ENCODE data around the gene INO80B.
"Not testable (repeated sequence)": the region's sequence is repeated elsewhere in the genome, so short reads cannot be mapped to it uniquely, and the experiment has no call there.

Gene INO80B

DNA sequence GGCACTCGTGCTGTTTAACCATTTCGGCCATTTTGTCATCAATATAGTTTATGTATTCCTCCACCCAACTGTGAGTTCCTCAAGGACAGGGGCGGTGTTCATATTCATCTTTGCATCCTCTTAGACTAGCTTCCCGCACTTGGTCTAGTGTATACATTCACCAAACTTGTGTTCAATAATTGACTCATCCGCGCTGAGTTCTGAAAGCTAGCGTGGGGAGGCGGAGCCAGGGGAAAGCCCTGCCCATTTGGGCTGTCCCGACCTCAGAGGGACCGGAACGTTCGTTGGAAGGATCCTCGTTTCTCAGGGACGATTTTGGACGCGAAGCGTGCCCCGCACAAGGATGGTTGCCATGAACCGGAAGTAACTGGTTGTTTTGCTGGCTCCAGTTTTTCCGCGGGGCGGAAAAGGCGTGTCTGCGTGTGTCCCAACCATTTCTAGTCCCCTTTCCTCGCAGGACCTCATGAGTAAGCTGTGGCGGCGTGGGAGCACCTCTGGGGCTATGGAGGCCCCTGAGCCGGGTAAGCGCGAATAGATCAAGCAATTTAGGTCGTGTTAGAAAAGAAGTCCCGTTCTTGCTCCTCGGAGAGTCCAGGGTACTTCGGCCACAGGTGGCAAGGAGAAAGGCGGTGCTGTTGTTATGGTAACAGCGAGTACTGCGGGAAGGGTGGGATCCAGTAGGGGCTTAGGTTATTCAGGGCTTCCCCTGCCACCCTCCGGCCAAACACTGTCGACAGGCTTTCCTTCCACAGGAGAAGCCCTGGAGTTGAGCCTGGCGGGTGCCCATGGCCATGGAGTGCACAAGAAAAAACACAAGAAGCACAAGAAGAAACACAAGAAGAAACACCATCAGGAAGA is at the start of gene INO80B:
INO80B (plus strand) TSS at position 434 of the 858 bp plus-strand sequence; CDS start at position 464, 30 bp downstream.
- DNase-seq (ENCODE audit: low read depth), result peak; percentile 97

DNA sequence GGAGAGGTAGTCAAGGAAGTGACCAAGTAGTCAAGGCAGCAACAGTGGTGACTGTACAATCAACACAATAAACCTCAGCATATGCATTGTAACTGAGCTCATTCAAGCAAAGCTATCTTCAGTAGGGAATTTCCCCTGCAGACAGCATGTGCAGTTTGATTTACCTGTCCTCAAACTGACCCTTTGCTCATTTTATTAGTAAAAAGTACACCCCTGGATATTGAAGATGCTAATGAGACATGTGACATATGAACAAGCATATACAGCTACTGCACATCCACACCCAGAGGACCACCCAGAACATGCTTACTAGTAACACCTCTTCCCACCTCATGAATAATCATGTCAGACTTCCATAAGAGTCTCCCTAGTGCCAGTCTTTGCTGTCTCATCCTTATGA is 48.9 kb upstream of the INO80B start:
- no peak for DNase-seq (ENCODE audit: low read depth)

DNA sequence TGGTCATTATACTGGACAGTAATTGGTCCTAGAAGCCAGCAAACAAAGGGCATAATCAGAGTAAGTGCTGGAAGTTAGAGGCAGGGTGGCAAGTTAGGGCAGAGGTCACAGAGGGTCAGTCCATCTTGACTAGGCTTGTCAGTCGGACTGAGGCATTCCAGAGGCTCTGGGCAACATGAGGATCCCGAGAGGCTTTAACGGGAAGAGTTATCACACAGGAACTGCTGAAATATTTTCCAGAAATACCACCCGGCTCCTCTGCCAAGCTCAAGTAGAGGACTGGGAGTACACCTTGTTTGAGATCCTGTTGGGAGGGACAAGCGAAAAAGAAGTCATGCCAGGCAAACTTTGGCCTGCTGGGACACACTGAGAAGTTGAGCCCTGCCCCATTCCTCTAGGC is 47.2 kb upstream of the INO80B start:
- no peak for DNase-seq (ENCODE audit: low read depth)

DNA sequence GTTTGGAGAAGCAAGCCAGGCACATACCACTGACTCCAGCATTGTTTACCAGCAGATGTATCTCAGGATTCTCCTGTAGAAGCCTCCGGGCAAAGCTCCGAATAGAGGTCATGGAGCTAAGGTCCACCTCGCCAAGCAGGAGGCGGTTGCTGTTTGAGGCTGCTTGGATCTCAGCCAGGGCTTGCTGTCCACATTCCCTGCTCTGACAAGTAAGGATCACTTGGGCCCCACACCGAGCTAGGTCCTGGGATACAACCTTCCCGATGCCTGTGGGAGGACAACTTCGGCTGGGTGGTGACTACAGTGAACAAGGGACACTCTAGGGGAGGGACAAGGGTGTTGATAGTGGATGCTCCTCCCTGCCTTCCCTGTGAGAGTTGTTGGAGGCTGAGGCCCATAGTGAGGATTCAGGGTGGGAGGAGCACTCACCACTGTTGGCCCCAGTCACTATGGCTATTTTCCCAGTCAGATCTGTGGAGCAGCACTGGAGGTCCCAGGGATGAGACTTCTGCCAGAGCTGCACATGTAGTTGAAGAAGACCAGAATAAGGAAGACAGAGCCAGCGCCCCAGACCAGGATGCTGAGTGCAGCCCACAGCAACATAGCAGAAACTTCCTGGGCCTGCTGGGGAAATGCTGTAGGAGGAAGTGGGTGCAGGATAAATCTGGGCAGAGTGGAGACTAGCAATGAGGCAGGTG is 41.7 kb upstream of the INO80B start:
- no peak for DNase-seq (ENCODE audit: low read depth)

DNA sequence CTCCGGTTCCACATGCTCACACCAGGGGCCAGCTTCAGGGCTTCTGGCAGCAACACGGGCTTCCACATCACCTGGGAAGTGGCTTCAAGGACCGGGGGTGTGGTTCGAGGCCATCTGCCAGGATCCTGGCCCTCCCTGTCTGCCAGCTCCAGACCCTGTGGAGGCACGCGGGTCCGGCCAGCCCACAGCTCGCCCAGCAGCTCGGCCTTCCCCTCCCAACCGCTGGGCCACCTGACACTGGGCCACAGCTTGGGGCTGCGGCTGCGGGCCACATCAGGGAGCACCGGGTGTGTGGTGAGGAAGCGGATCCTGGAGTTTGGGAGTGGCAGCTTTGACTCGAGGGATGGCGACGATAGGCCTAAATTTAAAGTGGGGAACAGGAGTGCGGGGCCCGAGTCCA is 40.4 kb upstream of the INO80B start:
- DNase-seq (ENCODE audit: low read depth), result no peak

DNA sequence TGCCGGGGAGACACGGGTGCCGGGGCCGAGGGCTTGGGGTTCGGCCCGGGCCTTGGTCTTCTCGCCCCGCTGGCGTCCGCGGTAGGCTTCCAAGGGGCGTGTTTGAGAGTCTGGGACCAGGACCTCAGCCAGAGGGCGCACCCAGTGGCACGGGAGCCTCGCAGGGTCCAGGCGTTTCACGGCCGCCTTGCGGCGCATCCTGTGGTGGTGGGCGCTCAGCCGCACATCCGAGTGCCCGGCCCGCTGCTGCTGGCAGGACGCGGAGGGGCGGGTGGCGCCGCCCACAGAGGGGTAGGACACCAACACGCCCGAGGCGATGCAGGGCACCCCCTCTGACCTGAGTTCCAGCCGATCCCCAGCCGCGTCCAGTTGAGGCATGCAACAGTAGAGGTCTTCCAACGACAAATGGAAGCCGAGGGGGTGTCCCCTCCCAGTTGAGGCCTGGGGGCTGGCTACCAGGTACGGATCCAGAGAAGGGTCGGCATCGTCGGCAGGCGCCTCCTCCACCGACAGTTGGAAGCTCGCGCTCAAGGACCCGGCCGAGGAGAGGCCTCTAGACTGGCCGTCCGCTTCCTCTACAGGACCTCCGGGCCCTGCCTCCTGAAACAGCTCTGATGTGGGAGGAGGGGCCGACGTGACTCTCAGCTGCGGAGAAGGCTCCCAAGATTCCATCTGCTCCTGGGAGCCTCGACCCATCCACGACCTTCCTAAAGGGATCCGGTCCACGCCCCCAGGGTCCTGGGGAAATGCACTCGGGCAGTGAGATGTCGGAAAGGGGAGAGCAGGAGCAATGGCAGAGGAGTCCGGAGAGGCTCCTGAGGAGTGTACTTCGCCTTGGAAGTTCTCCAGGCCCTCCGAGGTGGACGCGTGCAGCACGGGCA is 39.8 kb upstream of the INO80B start:
- peak; percentile 41 for DNase-seq (ENCODE audit: low read depth)

DNA sequence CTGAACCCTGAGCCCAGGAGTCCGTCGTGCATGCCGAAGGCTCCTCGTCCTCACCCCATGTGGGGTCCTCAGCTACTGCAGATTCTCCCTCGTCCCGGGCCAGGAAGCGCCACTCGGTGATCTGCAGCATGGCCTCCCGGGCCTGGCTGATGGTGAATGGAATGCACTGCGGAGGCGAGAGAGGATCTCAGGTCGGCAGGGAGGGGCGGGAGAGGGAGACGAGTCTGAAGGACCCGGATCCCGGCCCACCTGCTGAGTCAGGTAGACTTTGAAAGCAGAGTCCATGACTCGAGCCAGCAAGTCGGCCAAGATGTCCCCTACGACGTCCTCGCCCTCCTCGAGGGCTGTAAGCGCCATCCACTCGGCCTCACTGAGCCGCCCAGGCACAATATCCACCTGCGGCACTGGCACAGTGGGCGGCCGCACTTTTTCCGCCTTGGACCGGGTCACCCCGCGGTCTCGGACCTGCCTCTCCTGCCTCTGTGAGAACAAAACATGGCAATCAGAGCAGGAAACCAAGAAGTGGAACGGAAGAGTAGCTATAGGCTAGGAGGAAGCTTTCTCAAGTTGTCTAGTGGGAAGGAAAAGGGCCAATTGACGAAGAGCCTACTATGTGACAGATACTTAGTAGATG is 39.0 kb upstream of the INO80B start:
- no peak for DNase-seq (ENCODE audit: low read depth)

DNA sequence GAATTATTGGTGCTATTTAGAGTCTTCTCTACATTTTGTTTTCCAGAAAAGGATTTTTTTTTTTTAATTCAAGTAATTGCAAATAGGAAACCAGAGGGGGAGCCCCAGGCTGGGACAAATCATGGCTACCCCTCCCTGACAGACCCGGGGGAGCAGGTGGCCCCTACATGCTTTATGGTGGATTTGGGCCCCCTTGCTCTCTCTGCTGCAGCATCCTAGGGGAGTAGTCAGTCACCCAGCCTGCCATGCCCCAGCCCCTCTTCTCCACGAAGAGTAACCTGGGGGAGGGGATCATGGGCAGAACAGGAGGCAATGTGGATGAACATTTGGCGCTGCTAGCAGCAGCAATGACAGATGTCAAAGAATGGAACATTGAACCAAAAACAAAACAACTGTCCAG is 38.1 kb upstream of the INO80B start:
- DNase-seq (ENCODE audit: low read depth), result no peak

DNA sequence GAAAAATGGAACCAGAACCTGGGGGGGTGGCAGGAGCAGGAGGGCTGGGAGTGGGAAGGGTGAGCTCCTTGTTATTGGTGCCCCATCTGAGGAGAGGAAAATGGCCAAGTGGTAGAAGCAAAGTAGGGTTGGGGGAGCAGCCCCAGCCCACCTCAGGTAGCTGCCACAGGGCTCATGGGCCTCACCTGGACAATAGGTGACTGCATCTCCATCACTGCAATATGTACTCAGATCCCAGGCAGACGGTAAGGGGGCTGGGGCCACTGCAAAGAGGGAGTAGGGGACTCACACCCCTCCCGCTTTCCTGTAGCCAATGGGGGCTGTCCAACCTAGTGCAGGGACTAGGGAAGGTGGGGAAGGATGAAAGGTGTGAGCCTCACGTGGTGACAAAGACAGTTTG is 37.7 kb upstream of the INO80B start:
- DNase-seq (ENCODE audit: low read depth), result no peak

DNA sequence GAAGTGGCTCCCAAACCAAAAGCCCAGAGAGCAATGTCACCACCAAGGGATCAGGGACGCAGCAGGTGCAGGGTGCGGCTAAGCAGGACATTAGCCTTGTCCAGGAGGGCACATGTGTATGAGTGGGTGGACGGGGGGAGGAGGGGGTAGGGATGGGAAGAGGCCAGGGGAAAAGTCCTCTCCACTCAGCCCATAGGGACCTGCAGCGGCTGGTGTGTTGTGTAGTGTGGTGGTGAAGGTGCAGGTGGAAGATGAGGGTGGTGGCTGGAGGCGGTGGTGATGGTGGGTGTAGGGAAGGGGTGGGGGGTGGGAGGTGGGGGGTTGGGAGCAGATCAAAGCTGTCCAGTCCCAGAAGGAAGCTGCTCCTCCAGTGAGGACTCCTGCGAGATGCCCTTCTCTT is 37.1 kb upstream of the INO80B start:
- DNase-seq (ENCODE audit: low read depth), result no peak

DNA sequence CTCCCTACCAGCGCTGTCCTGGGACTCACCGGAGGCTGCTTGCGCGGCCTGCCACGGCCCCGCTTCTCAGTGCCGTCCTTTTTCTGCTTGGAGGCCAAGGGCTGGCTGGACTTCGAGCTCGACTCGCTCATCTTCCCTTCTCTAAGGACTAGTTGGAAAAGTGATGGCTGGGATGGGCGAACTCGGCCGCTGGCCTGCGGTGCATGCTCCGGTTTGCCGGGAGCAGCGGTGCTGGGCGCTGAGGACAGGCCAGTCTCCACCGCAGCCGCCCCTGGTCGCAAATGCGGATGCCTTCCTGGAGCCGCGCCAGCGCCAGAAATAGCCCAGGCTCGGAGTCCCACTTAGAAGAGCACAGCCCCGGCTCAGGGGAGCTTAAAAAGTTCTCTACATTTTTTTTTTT is 36.6 kb upstream of the INO80B start:
- no peak for DNase-seq (ENCODE audit: low read depth)

DNA sequence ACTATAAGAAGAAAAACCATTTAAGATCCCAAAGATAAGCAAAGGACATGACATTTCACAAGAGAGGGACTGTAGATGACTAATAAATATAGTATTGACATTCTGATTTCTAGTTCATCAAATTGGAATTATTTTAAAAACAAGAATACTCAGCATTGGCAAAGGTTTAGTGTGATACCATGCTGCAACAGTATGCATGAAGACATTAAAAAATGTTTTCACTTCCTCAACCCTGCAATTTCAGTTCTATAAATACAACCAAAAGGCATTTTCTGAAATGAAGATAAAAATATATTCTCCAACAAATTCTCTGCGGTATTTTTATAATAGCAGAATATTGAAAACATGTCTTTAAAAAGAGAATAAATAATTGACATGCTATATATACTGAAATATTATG is 35.5 kb upstream of the INO80B start:
- no peak for DNase-seq (ENCODE audit: low read depth)

DNA sequence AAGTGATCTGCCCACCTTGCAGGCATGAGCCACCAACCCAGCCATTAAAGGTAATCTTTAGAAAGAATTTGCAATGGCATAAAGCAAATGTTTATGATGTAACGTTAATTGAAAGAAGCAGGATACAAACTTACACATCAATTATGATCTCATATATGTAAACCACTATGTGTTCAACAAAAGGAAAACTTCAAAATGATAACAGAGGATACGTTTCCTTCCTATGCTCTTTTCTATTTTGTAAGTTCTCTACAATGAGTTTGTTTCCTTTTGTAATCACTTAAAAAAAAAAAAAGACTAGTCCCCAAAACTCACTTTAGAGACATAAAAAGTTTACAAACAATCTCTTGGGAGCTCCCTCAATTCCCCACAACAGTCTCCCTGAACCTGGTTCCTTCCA is 34.9 kb upstream of the INO80B start:
- DNase-seq (ENCODE audit: low read depth), result no peak

DNA sequence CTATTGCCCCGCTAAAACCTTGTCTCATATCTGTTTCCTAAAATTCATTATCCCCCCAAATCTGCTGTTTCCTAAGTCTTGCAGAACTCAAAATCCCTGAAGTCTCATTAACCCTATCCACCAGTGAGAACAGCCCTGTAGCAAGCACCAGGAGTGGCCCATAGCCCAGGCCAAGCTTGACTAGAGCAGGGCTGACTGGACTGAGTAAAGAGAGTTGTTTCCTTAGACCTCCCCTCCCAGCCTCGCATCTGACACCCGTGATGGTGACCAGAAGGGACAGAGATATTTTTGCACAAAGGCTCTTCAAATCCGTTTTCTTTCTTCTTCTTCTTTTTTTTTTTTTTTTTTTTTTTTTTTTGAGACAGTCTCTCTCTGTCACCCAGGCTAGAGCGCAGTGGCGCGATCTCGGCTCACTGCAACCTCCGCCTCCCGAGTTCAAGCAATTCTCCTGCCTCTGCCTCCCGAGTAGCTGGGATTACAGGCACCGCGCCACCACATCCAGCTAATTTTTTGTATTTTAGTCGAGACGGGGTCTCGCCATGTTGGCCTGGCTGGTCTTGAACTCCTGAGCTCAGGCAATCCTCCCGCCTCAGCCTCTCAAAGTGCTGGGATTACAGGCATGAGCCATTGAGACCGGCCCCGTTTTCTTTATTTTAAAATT is 34.3 kb upstream of the INO80B start:
- not testable (repeated sequence) for DNase-seq (ENCODE audit: low read depth)

DNA sequence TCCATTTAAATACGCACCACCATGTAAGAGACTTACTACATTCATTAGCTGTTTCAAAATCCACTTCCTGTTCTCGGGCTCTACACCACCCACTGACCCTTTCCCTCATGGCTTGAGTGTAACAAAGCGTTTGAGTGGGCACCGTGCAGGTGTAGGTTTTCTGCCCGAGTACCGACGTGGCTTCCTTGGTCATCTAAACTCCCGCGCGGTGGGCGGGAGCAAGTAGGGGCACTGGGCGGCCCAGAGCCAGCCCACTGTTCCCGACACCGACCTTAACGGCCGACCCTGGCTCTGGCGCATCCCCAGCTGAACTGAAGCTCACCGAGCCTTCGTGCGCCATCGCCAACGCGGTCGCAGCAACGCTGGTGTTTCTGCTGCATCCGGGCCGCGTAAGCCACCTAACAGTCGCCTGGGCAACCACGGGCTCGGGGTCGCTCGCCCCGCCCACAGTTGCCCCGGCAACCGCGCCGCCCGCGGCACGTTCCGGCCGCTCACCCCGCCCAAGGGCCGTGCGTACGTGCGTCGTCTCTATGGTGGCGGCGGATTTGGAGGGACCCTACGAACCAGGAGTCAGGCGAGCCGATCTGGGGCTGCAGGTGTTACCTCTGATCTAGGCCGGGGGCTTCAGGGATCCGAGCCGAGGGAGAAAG is 33.5 kb upstream of the INO80B start, which contains the start of the genes C2orf81 and WDR54:
C2orf81 (minus strand) TSS at position 399 of the 650 bp plus-strand sequence; CDS start at position 340, 59 bp downstream.
WDR54 (plus strand) TSS at position 510 of the 650 bp plus-strand sequence. CDS start 424 bp downstream, outside the sequence.
- peak; percentile 91 for DNase-seq (ENCODE audit: low read depth)

DNA sequence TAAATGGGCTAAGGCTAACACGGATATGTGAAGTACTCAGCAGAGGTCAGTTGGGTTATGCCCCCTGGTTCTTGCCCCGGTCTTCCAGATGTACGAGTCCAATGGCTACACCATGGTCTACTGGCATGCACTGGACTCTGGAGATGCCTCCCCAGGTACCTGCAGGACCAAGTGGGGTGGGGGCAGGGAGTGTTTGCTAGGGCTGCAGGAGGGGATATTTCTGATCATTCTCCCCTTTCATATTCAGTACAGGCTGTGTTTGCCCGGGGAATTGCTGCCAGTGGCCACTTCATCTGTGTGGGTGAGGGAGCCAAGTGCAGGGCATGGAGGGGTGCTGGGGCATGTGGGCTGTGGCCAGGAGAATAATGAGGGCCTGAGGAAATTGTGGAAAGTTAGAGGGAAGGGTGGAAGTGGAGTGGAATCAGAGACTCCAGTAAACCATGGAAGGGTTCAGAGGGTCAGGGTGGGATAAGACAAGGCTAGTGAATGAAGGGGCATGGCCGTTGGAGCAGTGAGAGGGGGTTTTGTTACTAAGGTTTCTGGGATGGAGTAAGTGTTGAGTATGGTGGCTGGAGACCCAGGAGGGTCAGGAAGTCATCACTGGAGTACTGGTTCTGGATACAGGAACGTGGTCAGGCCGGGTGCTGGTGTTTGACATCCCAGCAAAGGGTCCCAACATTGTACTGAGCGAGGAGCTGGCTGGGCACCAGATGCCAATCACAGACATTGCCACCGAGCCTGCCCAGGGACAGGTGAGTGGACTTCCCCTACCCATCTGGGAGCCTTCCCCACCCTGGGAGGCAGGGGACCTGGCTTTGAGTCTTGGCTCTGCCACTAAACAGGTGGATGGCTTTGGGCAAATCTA is 31.4 kb upstream of the INO80B start:
- no peak for DNase-seq (ENCODE audit: low read depth)

DNA sequence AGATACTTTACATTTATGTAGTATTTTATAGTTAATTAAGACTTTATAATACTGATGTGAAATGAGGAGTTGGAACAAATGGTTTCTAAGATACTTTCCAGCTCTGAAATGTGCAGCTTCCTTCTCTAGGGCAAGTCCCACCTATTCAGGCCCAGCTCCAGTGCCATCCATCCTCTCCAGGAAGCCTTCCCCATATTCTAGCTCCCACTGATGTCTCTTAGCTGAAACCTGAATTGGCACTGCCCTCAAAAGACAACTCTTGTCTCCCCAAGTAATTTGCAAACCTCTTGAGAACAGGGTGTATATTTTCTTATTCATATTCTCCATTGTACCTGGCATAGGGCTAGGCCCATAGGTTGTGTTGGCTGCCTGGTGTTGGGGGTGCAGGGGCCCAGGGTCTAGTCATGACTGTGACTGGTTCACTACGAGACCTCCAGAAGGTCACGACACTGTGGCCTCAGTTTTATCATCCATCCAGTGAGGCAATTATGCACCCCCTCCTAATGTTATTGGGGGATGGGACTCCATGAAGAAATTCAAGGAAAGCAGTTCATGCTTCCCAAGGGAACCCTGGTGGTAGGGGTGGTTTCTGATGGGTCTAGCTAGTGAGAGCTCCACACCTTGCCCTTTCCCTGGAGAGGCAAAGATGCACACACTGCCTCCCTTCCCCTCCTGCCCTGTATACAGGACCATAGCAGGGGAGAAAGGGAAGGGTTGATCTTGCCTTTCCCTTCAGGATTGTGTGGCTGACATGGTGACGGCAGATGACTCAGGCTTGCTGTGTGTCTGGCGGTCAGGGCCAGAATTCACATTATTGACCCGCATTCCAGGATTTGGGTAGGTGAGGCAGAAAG is 30.5 kb upstream of the INO80B start:
- peak; percentile 17 for DNase-seq (ENCODE audit: low read depth)

DNA sequence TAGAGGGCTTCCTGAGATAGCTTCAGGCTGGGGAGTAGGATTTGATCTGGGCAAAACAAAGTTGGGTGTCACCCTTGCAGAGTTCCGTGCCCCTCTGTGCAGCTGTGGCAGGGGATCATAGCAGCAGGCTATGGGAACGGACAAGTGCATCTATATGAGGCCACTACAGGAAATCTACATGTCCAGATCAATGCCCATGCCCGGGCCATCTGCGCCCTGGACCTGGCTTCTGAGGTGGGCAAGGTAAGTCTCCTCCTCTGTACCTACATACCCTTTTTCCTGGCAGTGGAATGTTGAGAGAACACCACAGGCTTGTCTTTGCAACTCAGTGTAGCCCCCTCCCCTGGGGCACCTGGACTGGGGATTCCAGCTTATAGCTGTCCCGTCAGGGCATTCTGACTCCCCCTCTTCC is 29.9 kb upstream of the INO80B start:
- no peak for DNase-seq (ENCODE audit: low read depth)

DNA sequence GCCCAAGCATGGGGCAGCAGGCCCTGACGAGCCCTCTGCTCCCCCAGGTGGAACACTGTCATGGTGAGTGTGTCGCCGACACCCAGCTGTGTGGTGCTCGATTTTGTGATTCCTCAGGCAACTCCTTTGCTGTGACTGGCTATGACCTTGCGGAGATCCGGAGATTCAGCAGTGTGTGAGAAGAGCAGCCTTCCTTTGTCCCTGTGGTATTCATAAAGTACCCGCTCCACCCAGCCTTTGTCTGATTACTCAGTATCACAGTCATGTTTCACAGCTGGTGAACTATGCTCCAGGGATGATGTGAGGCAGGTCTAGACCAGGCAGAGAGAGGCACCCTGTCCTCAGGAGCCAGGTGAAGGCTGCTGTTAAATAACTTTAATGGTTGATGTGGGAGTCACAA is 29.4 kb upstream of the INO80B start:
- no peak for DNase-seq (ENCODE audit: low read depth)
